T-helper 1 cell (primary cell): Measurements from ENCODE around the gene IRAK2.

Source experiments
- DNase-seq, 5 donors: peaks; one replicate each; pipeline ENCODE4 v3.0.0-alpha.2; 2012 to 2020

IRAK2 gene

DNA sequence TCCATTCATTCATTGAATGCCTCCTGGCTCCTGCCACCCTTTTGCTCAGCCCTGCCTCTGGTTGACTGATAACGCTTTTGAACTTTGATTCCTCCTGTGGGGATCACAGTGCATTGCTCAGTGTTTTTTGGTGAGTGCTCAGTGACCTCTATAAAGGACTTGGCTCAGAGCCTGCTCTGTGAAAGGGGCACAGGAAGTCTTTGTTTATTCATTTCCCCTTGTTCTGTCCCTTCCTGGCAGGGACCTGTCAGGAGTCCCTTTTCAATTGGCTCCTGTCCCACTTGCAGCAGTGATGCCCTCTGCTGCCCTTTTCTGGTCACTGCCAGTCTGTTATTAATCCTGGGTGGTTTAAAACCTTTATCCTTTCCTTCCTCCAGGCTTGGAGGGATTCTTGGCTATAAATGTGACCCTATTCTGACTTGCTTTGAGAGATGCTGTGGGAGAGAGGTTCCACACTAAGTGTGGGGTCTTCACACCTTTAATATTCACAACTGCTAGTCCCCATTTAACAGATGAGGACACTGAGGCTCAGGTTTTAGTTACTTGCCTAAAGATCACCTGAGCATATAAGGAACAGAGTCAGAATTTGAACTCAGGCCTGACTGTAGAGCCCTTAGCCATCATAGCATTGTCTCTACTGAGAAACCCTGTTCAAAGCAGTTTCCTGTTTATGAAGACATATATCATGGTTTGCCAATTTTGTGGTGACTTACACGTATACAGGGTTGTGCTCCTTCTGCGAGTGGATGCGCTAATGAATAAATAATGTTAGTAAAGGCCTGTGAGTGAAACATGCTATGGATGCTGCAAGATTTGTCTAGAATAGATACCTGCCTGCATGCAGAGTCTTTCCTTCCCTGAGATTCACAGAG, 60.3 kb downstream of the IRAK2 start:
- DNase-seq, result peak; percentile 21 to 78 (median 34)

GRCh38 chr3:10226293-10226692, 61.6 kb downstream of the IRAK2 start:
- DNase-seq, result no peak

GRCh38 chr3:10228248-10228950, 63.7 kb downstream of the IRAK2 start:
- peak in 1 of 5 donors; percentile 71 for DNase-seq

GRCh38 chr3:10229576-10229975, 64.9 kb downstream of the IRAK2 start:
- no peak for DNase-seq

DNA sequence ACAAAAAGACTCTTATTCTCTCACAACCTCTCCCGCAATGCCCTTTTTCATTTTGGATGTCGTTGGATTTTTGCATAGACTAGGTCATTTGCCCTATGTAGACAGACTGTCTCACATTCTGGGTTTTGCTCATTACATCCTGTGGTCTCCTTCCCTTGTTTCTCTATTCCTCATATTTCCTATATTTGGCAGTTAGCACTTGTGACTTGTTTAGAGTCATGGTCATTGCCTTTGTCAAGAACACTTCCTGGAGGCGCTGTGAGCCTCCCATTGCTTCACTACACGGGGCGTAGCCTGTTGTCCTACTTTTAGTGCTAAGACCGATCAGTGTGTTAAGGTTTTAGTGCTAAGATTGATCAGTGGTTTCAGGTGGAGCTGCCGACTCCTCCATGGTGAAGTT, 67.4 kb downstream of the IRAK2 start:
- DNase-seq, result peak in 1 of 5 donors; percentile 41

- no peak for DNase-seq
Observed at GRCh38 chr3:10233988-10234387, 69.3 kb downstream of the IRAK2 start.

DNA sequence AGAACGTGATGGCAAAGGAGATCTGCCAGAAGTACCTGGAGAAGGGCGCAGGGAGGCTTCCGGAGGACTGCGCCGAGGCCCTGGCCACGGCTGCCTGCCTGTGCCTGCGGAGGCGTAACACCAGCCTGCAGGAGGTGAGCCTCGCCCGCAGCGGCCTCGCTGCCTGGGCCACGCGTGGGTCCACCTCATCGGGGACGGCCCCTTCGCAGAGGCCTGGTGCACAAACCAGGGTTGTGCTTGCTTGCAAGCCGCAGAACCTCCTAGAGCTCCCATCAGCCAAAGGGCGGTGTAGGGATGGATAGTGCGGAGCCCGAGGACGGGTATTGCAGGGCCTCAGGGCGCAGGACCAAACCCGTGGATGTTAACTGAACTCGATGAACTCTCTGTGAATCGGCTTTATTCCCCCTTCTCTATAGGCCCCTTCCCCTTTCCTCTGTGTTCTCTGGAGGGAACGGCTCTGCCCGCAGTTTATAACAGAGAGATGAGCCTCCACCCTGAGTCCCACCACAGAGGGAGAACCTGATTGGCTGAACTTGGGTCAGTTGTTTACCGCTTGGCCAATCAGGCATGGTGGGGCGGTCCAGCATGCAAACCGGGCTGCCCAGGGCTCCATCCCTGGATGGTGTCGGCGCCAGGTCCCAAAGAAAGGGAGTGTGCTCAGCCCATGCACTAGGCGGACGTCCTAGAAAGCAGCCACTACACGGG, 70.0 kb downstream of the IRAK2 start:
- DNase-seq, result no peak

GRCh38 chr3:10235551-10235950, 70.8 kb downstream of the IRAK2 start:
- DNase-seq, result no peak

DNA sequence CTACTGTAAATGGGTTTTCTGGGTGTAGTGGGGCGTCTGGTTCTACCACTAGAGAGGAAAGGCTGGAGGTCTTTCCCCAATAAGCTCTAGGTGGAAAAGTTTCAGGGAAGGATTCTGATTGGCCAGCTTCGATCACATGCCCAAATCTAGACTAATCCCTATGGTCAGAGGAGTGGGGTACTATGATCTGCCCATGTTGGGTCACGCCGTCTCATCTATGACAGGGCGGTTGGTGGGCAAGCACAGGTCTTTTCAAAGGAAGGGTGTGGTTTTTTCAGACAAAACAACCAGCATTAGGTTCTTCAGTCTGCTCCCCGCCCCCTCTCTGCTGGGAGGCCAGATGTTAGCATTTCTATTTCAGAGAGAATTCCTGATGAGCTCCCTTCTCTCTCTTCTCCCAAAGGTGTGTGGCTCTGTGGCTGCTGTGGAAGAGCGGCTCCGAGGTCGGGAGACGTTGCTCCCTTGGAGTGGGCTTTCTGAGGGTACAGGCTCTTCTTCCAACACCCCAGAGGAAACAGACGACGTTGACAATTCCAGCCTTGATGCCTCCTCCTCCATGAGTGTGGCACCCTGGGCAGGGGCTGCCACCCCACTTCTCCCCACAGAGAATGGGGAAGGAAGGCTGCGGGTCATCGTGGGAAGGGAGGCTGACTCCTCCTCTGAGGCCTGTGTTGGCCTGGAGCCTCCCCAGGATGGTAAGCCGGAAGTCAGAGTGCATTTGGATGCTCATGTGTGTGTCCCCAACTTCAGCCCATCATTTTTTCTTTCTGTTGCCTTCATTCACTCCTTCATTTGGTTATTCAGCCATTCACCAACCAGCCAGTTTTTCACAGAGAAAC, 73.8 kb downstream of the IRAK2 start:
- DNase-seq, result peak in 3 of 5 donors; percentile 16 to 71 (median 29)

DNA sequence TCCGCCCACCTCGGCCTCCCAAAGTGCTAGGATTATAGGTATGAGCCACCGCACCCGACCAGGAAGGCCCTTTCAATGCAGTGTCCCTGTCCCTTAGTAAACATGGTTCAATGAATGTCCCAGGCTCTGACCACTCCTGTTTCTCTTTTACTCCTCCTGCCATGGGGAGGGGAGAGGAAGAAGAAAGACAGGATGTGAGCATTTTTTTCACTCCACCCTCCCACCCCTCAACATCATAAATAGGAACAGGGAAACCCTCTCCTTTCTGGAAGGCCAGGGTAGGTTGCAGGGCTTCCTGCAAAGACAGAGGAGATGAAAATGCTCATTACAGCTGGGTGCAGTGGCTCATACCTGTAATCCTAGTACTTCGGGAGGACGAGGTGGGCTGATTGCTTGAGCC, 76.1 kb downstream of the IRAK2 start:
- DNase-seq, result no peak

GRCh38 chr3:10242182-10243065, 77.7 kb downstream of the IRAK2 start:
- DNase-seq, result peak; percentile 48 to 91 (median 72)

DNA sequence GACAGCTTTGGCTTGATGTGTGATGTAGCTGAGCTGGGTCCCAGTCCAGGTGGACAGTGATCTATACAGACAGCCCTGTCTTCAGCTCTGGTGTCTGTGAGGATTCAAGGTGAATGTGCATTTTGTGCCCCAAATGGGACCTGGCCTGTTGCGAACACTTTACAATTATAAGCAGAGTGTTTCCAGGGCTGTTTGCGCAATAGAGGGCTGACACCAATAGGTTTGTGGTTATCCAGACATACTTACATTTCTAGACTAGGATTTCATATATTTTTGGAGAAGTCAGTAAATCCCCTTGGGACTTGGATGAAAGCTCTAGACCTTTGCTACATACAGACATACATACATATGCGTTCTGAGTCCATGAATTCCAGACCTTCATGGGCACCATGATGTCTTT, 79.3 kb downstream of the IRAK2 start:
- DNase-seq, result no peak

DNA sequence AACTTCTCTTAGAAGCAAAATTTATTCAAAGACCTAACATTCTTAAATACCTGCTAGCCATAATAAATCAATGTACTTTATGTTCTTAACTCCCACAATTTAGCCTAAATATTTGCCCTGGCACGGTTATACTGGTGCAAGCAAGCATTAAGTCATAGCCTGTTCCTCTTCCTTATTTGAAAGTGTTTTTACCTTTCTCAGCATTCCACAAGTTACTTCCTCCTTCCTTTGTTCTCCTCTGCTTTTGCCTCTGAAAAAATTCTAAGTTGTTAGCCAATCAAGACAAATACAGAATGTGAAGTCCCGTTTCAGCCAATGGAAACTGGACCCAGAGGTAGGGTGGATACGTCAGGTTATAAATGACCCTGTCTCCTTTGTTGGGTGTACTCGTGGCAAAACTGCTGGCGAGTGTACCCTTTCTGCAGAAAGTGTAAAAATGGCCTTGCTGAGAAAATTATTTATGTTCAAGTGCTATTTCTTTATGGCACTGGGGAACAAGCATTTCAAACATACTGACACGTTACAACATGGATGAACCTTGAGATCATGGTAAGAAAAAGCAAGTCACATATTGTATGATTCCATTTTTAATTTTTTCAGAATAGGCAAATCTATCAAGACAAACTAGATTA, 80.5 kb downstream of the IRAK2 start:
- no peak for DNase-seq

DNA sequence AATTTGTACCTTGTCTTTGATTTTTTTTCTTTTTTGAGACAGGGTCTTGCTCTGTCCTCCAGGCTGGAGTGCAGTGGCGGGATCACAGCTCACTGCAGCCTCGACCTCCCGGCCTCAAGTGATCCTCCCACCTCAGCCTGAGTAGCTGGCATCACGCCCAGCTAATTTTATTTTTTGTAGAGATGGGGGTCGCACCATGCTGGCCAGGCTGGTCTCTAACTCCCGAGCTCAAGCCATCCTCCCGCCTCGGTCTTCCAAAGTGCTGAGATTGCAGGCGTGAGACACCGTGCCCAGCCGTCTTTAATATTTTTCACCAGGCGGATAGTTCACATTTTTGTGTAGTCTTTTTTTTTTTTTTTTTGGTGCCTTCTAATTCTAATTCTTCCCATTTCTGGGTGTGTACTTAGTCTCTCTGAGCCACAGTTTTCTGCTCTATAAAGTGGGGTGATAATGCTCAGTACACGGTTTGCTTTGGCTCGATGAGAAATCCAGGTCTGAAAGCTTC, 83.0 kb downstream of the IRAK2 start:
- DNase-seq, result no peak

GRCh38 chr3:10248184-10248983, 83.7 kb downstream of the IRAK2 start, which contains the start of gene TATDN2:
TSS of gene TATDN2 (plus strand) at chr3:10248459. CDS start at chr3:10249201, 742 bp downstream.
- DNase-seq, result peak; percentile 88 to 99 (median 89)

DNA sequence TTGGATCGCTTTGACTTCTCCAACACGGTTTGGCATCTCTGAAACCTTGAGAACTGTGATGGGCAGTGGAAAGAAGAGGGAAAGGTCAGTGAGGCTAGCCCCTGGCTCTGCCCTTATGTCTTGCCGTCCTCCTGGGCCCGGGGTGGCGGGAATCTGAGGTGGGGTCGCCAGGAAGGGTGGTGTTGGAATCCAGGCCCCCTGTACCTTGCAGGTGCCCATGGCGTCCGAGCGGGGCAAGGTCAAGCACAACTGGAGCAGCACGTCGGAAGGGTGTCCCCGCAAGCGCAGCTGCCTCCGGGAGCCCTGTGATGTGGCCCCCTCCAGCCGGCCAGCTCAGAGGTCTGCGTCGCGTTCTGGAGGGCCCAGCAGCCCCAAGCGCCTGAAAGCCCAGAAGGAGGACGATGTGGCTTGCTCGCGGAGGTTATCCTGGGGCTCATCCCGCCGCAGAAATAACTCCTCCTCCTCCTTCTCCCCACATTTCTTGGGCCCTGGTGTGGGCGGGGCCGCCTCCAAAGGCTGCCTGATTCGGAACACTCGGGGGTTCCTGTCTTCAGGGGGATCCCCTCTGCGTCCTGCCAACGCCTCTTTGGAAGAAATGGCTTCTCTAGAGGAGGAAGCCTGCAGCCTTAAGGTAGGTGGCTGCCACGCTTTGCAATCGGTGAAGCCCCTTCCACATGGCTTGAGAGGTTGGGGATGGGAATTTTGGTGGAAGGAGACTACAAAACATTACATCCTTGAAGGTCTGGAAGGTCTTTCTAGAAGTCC, 84.4 kb downstream of the IRAK2 start:
- peak; percentile 23 to 51 (median 39) for DNase-seq

GRCh38 chr3:10249833-10250232, 85.1 kb downstream of the IRAK2 start:
- DNase-seq, result no peak

DNA sequence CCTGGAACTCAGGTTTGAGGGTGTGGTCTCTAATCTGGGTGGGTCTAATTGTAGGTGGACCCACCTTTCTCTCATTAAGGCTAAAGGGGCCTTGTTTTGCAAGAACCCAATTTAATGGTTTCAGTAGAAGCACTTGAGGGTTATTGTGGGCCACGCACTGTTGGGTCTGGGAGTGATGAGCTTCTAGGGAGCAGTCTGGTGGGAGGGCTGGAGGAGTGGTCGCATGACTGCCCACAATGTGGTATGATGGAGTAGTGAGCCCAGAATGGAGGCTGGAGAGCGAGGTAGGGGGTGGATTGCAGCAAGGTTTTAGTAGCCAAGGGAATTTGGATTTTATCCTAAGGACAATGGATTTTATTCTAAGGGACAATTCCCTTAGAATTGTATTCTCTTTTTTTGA, 86.3 kb downstream of the IRAK2 start:
- no peak for DNase-seq

DNA sequence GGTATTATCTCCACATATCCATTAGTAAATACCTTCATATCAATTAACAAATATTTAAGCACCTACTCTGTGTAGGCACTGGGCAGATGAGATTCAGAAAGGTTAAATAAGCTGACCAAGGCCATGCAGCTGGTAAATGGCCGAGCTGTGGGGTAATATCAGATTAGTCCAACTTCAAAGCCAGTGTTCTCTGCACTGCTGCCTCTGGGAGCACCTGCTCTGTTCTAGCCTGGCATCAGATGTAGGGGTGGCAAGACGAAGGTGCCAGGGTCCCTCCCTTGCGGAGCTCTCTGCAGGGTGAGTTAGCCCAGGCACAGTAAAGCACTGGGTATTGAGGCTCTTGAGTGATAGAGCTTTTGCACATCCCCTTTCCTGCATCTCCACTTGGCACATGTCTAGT, 89.0 kb downstream of the IRAK2 start:
- no peak for DNase-seq
